Measurements from ENCODE around the gene BCL2L11. TPM values are rescaled to one million over a fixed set of nuclear protein-coding genes. Genes with fewer than 3 reads are reported as not detected.
A peak's percentile ranks its signal among the peaks of the same experiment; 100 is the strongest.

The BCL2L11 gene
- total RNA-seq, 1 donor from 2014 or later, result 24.5 TPM

GRCh38 chr2:111122631-111123421, 2.1 kb downstream of the BCL2L11 start:
- Mint-ChIP-seq H3K27me3 (ENCODE audit: low read depth) (peaks cover 23% of the 10 kb centered on the region), H3K36me3 (peaks cover 16% of the 10 kb centered on the region), H3K4me3 (peak overlapping the region; percentile 90), H3K4me1 (peaks cover 56% of the 10 kb centered on the region), H3K9me3 (no peaks in the 10 kb centered on the region), H3K27ac (peak overlapping the region; percentile 93)
- DNase-seq (ENCODE audit: low spot score in 2 of 2, unreplicated experiment in 2 of 2), result peak; percentile 46 to 66
- TF ChIP-seq, protein P1, sequence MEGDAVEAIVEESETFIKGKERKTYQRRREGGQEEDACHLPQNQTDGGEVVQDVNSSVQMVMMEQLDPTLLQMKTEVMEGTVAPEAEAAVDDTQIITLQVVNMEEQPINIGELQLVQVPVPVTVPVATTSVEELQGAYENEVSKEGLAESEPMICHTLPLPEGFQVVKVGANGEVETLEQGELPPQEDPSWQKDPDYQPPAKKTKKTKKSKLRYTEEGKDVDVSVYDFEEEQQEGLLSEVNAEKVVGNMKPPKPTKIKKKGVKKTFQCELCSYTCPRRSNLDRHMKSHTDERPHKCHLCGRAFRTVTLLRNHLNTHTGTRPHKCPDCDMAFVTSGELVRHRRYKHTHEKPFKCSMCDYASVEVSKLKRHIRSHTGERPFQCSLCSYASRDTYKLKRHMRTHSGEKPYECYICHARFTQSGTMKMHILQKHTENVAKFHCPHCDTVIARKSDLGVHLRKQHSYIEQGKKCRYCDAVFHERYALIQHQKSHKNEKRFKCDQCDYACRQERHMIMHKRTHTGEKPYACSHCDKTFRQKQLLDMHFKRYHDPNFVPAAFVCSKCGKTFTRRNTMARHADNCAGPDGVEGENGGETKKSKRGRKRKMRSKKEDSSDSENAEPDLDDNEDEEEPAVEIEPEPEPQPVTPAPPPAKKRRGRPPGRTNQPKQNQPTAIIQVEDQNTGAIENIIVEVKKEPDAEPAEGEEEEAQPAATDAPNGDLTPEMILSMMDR (IDR thresholded peaks at IDR 0.05; ENCODE audit: unreplicated experiment), result no peak

GRCh38 chr2:111123751-111124150, 3.0 kb downstream of the BCL2L11 start:
- peaks cover 47% of the 10 kb centered on the region for H3K4me1 Mint-ChIP-seq
- peaks cover 23% of the 10 kb centered on the region for H3K36me3 Mint-ChIP-seq
- TF ChIP-seq, protein P1 (IDR thresholded peaks at IDR 0.05; ENCODE audit: unreplicated experiment), result no peak
- H3K4me3 Mint-ChIP-seq, result peak overlapping the region; percentile 89
- DNase-seq (ENCODE audit: low spot score in 2 of 2, unreplicated experiment in 2 of 2), result no peak
- H3K27me3 Mint-ChIP-seq (ENCODE audit: low read depth), result peaks cover 14% of the 10 kb centered on the region
- no peaks in the 10 kb centered on the region for H3K9me3 Mint-ChIP-seq
- H3K27ac Mint-ChIP-seq, result peak overlapping the region; percentile 61

- H3K36me3 Mint-ChIP-seq, result peaks cover 42% of the 10 kb centered on the region
- no peak overlapping the region for H3K27ac Mint-ChIP-seq
- H3K27me3 Mint-ChIP-seq (ENCODE audit: low read depth), result no peaks in the 10 kb centered on the region
- peaks cover 42% of the 10 kb centered on the region for H3K4me1 Mint-ChIP-seq
- DNase-seq (ENCODE audit: low spot score in 2 of 2, unreplicated experiment in 2 of 2), result no peak
- H3K4me3 Mint-ChIP-seq, result no peak overlapping the region
- TF ChIP-seq, protein P1 (IDR thresholded peaks at IDR 0.05; ENCODE audit: unreplicated experiment), result no peak
- peaks cover 4% of the 10 kb centered on the region for H3K9me3 Mint-ChIP-seq
These were observed 5.9 kb downstream of the BCL2L11 start for GRCh38 chr2:111126581-111126980.

- peaks cover 47% of the 10 kb centered on the region for H3K36me3 Mint-ChIP-seq
- no peaks in the 10 kb centered on the region for H3K27me3 Mint-ChIP-seq (ENCODE audit: low read depth)
- DNase-seq (ENCODE audit: low spot score in 2 of 2, unreplicated experiment in 2 of 2), result no peak
- peaks cover 4% of the 10 kb centered on the region for H3K9me3 Mint-ChIP-seq
- no peak overlapping the region for H3K27ac Mint-ChIP-seq
- peaks cover 47% of the 10 kb centered on the region for H3K4me1 Mint-ChIP-seq
- no peak overlapping the region for H3K4me3 Mint-ChIP-seq
- TF ChIP-seq, protein P1 (IDR thresholded peaks at IDR 0.05; ENCODE audit: unreplicated experiment), result no peak
These were observed 6.6 kb downstream of the BCL2L11 start for GRCh38 chr2:111127351-111127750.

- no peak for DNase-seq (ENCODE audit: low spot score in 2 of 2, unreplicated experiment in 2 of 2)
- Mint-ChIP-seq H3K27me3 (ENCODE audit: low read depth) (no peaks in the 10 kb centered on the region), H3K9me3 (peaks cover 4% of the 10 kb centered on the region), H3K36me3 (peaks cover 47% of the 10 kb centered on the region), H3K4me3 (no peak overlapping the region), H3K4me1 (peaks cover 50% of the 10 kb centered on the region), H3K27ac (no peak overlapping the region)
- TF ChIP-seq, protein P1 (IDR thresholded peaks at IDR 0.05; ENCODE audit: unreplicated experiment), result no peak
These were observed 7.4 kb downstream of the BCL2L11 start for GRCh38 chr2:111128096-111128495.

Data from mesothelial cell of epicardium (in vitro differentiated cells).